ENCODE results near the gene COPG2. TPM values are rescaled to one million over a fixed set of nuclear protein-coding genes. Genes with fewer than 3 reads are reported as not detected.

Gene COPG2
- total and polyA plus RNA-seq, 5 donors from 2014 or later = 1.1 to 6.1 (median 1.7) TPM

- peaks cover 80% of the 10 kb centered on the region for H3K27me3 Mint-ChIP-seq
These were observed 180.0 kb downstream of the COPG2 start for GRCh38 chr7:130488392-130489139.

GRCh38 chr7:130486954-130487436 is 181.6 kb downstream of the COPG2 start:
- Histone ChIP-seq H3K4me1 (ENCODE audit: control insufficient read depth, insufficient read depth, low read length, poor library complexity, severe bottlenecking) (peaks cover 19% of the 10 kb centered on the region), H3K27ac (ENCODE audit: insufficient read depth, low read length, poor library complexity, severe bottlenecking) (no peak overlapping the region), H3K4me3 (ENCODE audit: low read depth, low read length) (peak overlapping the region; percentile 31), H3K27me3 (ENCODE audit: control insufficient read depth, insufficient read depth, low read length) (peaks cover 35% of the 10 kb centered on the region), H3K36me3 (ENCODE audit: control insufficient read depth, insufficient read depth, low read length) (no peaks in the 10 kb centered on the region), H3K9me3 (ENCODE audit: control insufficient read depth in 2 of 2, low read length in 2 of 2) (no peaks in the 10 kb centered on the region)
- no peak for ATAC-seq (ENCODE audit: low read depth in 2 of 2)
- DNase-seq = no peak
- H3K36me3 Mint-ChIP-seq = no peaks in the 10 kb centered on the region
- peaks cover 70% of the 10 kb centered on the region for H3K27me3 Mint-ChIP-seq
- peaks cover 6 to 28% (median 14%) of the 10 kb centered on the region in 4 donors for H3K4me1 Mint-ChIP-seq
- peak overlapping the region; percentile 48 to 87 (median 82) for H3K4me3 Mint-ChIP-seq
- peaks cover 0 to 6% (median 2%) of the 10 kb centered on the region in 7 donors for H3K9me3 Mint-ChIP-seq
- H3K27ac Mint-ChIP-seq = no peak overlapping the region

More at GRCh38 chr7:130488392-130489139, 180.0 kb downstream of the COPG2 start:
- H3K27ac ChIP-seq (ENCODE audit: insufficient read depth, low read length, poor library complexity, severe bottlenecking) = no peak overlapping the region
- no peak for ATAC-seq (ENCODE audit: low read depth in 2 of 2)
- H3K4me1 ChIP-seq (ENCODE audit: control insufficient read depth, insufficient read depth, low read length, poor library complexity, severe bottlenecking) = peaks cover 27% of the 10 kb centered on the region
- no peaks in the 10 kb centered on the region for H3K36me3 Mint-ChIP-seq
- H3K27ac Mint-ChIP-seq = no peak overlapping the region
- peaks cover 6 to 34% (median 14%) of the 10 kb centered on the region in 4 donors for H3K4me1 Mint-ChIP-seq
- H3K4me3 Mint-ChIP-seq = peak overlapping the region in 1 of 4 donors; percentile 3
- H3K27me3 ChIP-seq (ENCODE audit: control insufficient read depth, insufficient read depth, low read length) = peaks cover 26% of the 10 kb centered on the region
- DNase-seq = no peak
- H3K9me3 ChIP-seq (ENCODE audit: control insufficient read depth in 2 of 2, low read length in 2 of 2) = no peaks in the 10 kb centered on the region
- peaks cover 0 to 6% (median 2%) of the 10 kb centered on the region in 7 donors for H3K9me3 Mint-ChIP-seq
- H3K36me3 ChIP-seq (ENCODE audit: control insufficient read depth, insufficient read depth, low read length) = no peaks in the 10 kb centered on the region
- no peak overlapping the region for H3K4me3 ChIP-seq (ENCODE audit: low read depth, low read length)

GRCh38 chr7:130486114-130486953 is 182.2 kb downstream of the COPG2 start:
- Histone ChIP-seq H3K36me3 (ENCODE audit: control insufficient read depth, insufficient read depth, low read length) (no peaks in the 10 kb centered on the region), H3K27ac (ENCODE audit: insufficient read depth, low read length, poor library complexity, severe bottlenecking) (no peak overlapping the region), H3K4me1 (ENCODE audit: control insufficient read depth, insufficient read depth, low read length, poor library complexity, severe bottlenecking) (peaks cover 15% of the 10 kb centered on the region), H3K9me3 (ENCODE audit: control insufficient read depth in 2 of 2, low read length in 2 of 2) (no peaks in the 10 kb centered on the region), H3K4me3 (ENCODE audit: low read depth, low read length) (peak overlapping the region; percentile 49), H3K27me3 (ENCODE audit: control insufficient read depth, insufficient read depth, low read length) (peaks cover 39% of the 10 kb centered on the region)
- H3K4me1 Mint-ChIP-seq = peaks cover 6 to 23% (median 14%) of the 10 kb centered on the region in 4 donors
- peak; percentile 60 to 62 for ATAC-seq (ENCODE audit: low read depth in 2 of 2)
- peak overlapping the region; percentile 75 to 87 (median 85) for H3K4me3 Mint-ChIP-seq
- peak overlapping the region in 1 of 3 donors; percentile 8 for H3K27ac Mint-ChIP-seq
- H3K36me3 Mint-ChIP-seq = no peaks in the 10 kb centered on the region
- H3K9me3 Mint-ChIP-seq = peaks cover 0 to 6% (median 2%) of the 10 kb centered on the region in 7 donors
- peak; percentile 12 to 62 (median 54) for DNase-seq
- peaks cover 72% of the 10 kb centered on the region for H3K27me3 Mint-ChIP-seq

GRCh38 chr7:130485734-130486113 is 182.8 kb downstream of the COPG2 start:
- Mint-ChIP-seq H3K27me3 (peaks cover 68% of the 10 kb centered on the region), H3K4me1 (peaks cover 6 to 20% (median 14%) of the 10 kb centered on the region in 4 donors), H3K27ac (no peak overlapping the region), H3K36me3 (no peaks in the 10 kb centered on the region), H3K9me3 (peaks cover 0 to 6% (median 0%) of the 10 kb centered on the region in 7 donors), H3K4me3 (peak overlapping the region in 3 of 4 donors; percentile 56 to 87 (median 75))
- Histone ChIP-seq H3K27ac (ENCODE audit: insufficient read depth, low read length, poor library complexity, severe bottlenecking) (no peak overlapping the region), H3K4me3 (ENCODE audit: low read depth, low read length) (peak overlapping the region; percentile 49), H3K4me1 (ENCODE audit: control insufficient read depth, insufficient read depth, low read length, poor library complexity, severe bottlenecking) (peaks cover 9% of the 10 kb centered on the region), H3K27me3 (ENCODE audit: control insufficient read depth, insufficient read depth, low read length) (peaks cover 39% of the 10 kb centered on the region), H3K9me3 (ENCODE audit: control insufficient read depth in 2 of 2, low read length in 2 of 2) (no peaks in the 10 kb centered on the region), H3K36me3 (ENCODE audit: control insufficient read depth, insufficient read depth, low read length) (no peaks in the 10 kb centered on the region)
- DNase-seq = no peak
- ATAC-seq (ENCODE audit: low read depth in 2 of 2) = no peak

DNA sequence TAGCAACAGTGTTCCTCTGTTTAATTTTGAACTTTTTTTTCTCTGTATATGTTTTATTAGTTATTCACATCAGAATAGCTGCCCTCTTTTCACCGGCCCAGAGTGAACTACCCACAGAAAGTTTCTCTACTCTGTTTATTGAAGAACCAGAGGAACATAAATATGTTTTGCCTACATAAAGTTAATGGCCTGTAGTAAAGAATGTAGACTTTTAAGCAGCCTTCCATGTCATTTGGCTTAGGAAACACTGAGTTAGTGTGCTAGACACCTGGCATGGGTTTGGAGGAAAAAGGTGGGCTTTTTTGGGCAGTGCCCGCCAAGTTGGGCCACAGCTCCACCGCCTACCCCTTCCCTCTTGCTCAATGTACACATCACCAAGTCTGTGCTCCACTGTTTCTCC is 185.5 kb downstream of the COPG2 start:
- Mint-ChIP-seq H3K36me3 (no peaks in the 10 kb centered on the region), H3K4me3 (no peak overlapping the region), H3K27me3 (peaks cover 58% of the 10 kb centered on the region), H3K27ac (no peak overlapping the region), H3K4me1 (peaks cover 6 to 20% (median 14%) of the 10 kb centered on the region in 4 donors), H3K9me3 (peaks cover 0 to 10% (median 2%) of the 10 kb centered on the region in 7 donors)
- DNase-seq (no peak), ATAC-seq (ENCODE audit: low read depth in 2 of 2) (no peak)
- H3K4me3 ChIP-seq (ENCODE audit: low read depth, low read length) = no peak overlapping the region
- H3K9me3 ChIP-seq (ENCODE audit: control insufficient read depth in 2 of 2, low read length in 2 of 2) = no peaks in the 10 kb centered on the region
- H3K36me3 ChIP-seq (ENCODE audit: control insufficient read depth, insufficient read depth, low read length) = no peaks in the 10 kb centered on the region
- peaks cover 32% of the 10 kb centered on the region for H3K27me3 ChIP-seq (ENCODE audit: control insufficient read depth, insufficient read depth, low read length)
- H3K4me1 ChIP-seq (ENCODE audit: control insufficient read depth, insufficient read depth, low read length, poor library complexity, severe bottlenecking) = peaks cover 8% of the 10 kb centered on the region
- H3K27ac ChIP-seq (ENCODE audit: insufficient read depth, low read length, poor library complexity, severe bottlenecking) = no peak overlapping the region

DNA sequence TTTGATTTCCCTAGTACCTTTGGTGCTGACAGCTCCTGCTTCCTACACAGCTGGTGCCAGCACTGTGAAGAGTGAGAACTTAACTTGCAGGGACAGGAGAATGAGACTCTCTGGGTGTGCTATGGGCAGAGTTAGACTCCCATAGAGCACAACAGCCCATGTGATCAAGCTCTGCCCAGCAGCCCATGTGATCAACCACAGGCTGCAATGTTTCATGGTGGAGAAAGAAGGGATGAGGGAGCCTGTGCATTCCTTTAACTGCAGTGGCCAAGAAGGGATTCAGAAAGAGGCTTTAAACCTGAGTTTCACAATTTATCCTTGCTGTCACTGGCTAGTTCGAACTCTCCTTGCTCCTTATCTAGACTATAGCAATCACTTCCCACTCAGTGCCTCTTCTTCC is 186.7 kb downstream of the COPG2 start:
- H3K9me3 Mint-ChIP-seq = peaks cover 0 to 10% (median 3%) of the 10 kb centered on the region in 7 donors
- peaks cover 47% of the 10 kb centered on the region for H3K27me3 Mint-ChIP-seq
- no peaks in the 10 kb centered on the region for H3K36me3 Mint-ChIP-seq
- Histone ChIP-seq H3K4me3 (ENCODE audit: low read depth, low read length) (no peak overlapping the region), H3K36me3 (ENCODE audit: control insufficient read depth, insufficient read depth, low read length) (no peaks in the 10 kb centered on the region), H3K4me1 (ENCODE audit: control insufficient read depth, insufficient read depth, low read length, poor library complexity, severe bottlenecking) (peaks cover 8% of the 10 kb centered on the region), H3K9me3 (ENCODE audit: control insufficient read depth in 2 of 2, low read length in 2 of 2) (no peaks in the 10 kb centered on the region), H3K27me3 (ENCODE audit: control insufficient read depth, insufficient read depth, low read length) (peaks cover 28% of the 10 kb centered on the region), H3K27ac (ENCODE audit: insufficient read depth, low read length, poor library complexity, severe bottlenecking) (no peak overlapping the region)
- H3K4me1 Mint-ChIP-seq = peaks cover 6 to 16% (median 12%) of the 10 kb centered on the region in 4 donors
- H3K27ac Mint-ChIP-seq = no peak overlapping the region
- ATAC-seq (ENCODE audit: low read depth in 2 of 2) (no peak), DNase-seq (no peak)
- H3K4me3 Mint-ChIP-seq = peak overlapping the region in 1 of 4 donors; percentile 8

- Mint-ChIP-seq H3K36me3 (no peaks in the 10 kb centered on the region), H3K4me3 (no peak overlapping the region), H3K27ac (no peak overlapping the region), H3K9me3 (peaks cover 0 to 7% (median 3%) of the 10 kb centered on the region in 7 donors), H3K27me3 (peaks cover 42% of the 10 kb centered on the region), H3K4me1 (peaks cover 0 to 8% (median 2%) of the 10 kb centered on the region in 4 donors)
- Histone ChIP-seq H3K27me3 (ENCODE audit: control insufficient read depth, insufficient read depth, low read length) (peaks cover 21% of the 10 kb centered on the region), H3K9me3 (ENCODE audit: control insufficient read depth in 2 of 2, low read length in 2 of 2) (no peaks in the 10 kb centered on the region), H3K4me1 (ENCODE audit: control insufficient read depth, insufficient read depth, low read length, poor library complexity, severe bottlenecking) (no peaks in the 10 kb centered on the region), H3K36me3 (ENCODE audit: control insufficient read depth, insufficient read depth, low read length) (no peaks in the 10 kb centered on the region), H3K27ac (ENCODE audit: insufficient read depth, low read length, poor library complexity, severe bottlenecking) (no peak overlapping the region), H3K4me3 (ENCODE audit: low read depth, low read length) (no peak overlapping the region)
- ATAC-seq (ENCODE audit: low read depth in 2 of 2) = no peak
- no peak for DNase-seq
These were observed 188.7 kb downstream of the COPG2 start for GRCh38 chr7:130479716-130480400.

Measured in CD4-positive, CD25-positive, alpha-beta regulatory T cell (primary cell).